ENCODE data around the gene PPARG. TPM values are rescaled to one million over a fixed set of nuclear protein-coding genes. Genes with fewer than 3 reads are reported as not detected.

The PPARG gene
- total and polyA plus RNA-seq, 10 of the 15 experiments (the other 5 are each of a cell fraction or from before 2014, with no cell fraction given) = 0.06 to 0.86 (median 0.12) TPM; not detected in 5

DNA sequence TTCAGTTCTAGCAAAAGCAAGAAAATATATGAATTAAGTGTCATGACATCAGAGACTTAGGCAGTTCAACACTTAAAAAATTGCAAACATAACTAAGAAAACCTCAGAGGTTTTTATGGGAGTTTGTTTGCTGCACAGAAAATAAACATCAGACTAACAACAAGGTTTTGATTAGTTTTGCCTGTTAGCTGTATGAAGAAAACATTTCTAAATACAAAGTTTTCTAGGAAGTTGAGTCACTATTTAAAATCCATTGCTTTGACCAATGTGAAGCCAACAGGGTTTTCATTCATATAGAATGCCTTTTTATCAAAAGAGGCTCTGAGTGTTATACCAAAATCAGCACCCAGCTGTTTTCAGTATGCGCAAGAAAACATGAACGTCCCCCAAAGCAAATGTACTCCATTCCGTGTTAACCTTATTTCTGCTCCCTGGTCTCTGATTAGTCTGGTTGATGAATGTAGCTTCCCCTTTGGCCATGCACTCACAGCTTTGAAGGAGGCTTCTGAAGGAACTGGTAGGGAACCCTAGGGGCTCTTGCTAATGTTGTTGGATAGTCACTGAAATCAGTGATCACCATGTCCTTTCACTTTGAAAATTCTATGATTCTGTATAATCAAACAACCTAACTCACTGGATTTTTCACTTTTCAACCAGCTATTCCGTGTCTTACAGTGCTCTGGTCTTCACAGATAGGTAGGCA is 105.8 kb downstream of the PPARG start:
- Histone ChIP-seq H3K4me3 (no peak overlapping the region), H3K4me1 (ENCODE audit: control insufficient read depth, insufficient read depth, low read length) (peaks cover 5% of the 10 kb centered on the region; the same call in 1 of the 2 replicates), H3K27me3 (replicated peaks in 1 of 2; ENCODE audit: control insufficient read depth in 2 of 2, insufficient read depth in 2 of 2, low read length in 1 of 2) (no peaks in the 10 kb centered on the region), H3K27ac (ENCODE audit: control insufficient read depth, insufficient read depth) (no peak overlapping the region), H4K20me1 (ENCODE audit: control insufficient read depth, insufficient read depth) (no peaks in the 10 kb centered on the region), H3K79me2 (ENCODE audit: control insufficient read depth, insufficient read depth, low read length) (no peaks in the 10 kb centered on the region), H3K4me2 (ENCODE audit: control insufficient read depth, insufficient read depth) (peak overlapping the region; percentile 53), H3K9ac (ENCODE audit: control insufficient read depth, insufficient read depth, low read length) (no peak overlapping the region), H3K9me3 (replicated peaks; ENCODE audit: control insufficient read depth, insufficient read depth, low read length) (no peaks in the 10 kb centered on the region), H3K36me3 (ENCODE audit: control insufficient read depth in 2 of 2, insufficient read depth in 2 of 2, low read length in 1 of 2) (no peaks in the 10 kb centered on the region), H2AFZ (ENCODE audit: control insufficient read depth, low read depth, low read length) (no peak overlapping the region)
- ChIA-PET SMC1A (ENCODE audit: uncharacterized antibody, unreplicated experiment) (interaction anchor here (0.8 to 2.2 kb wide), 9 partner anchors 10 to 209 kb away, joined by 3 to 7 read pairs (median 3); no protein-coding TSS in a partner anchor), CTCF (interaction anchor here (0.6 to 1.8 kb wide), 3 partner anchors 85 to 389 kb away, joined by 3 to 4 read pairs (median 4); no protein-coding TSS in a partner anchor), POLR2A (interaction anchor here (0.9 kb wide), 1 partner anchor 18 kb away, joined by 3 read pairs; no protein-coding TSS in a partner anchor), RAD21 (ENCODE audit: unreplicated experiment) (interaction anchor here (0.7 to 2.0 kb wide), 4 partner anchors 80 to 164 kb away, joined by 3 to 5 read pairs (median 3); no protein-coding TSS in a partner anchor)
- BruUV-seq (replicated peaks) = no TSS peak
- DNase-seq (ENCODE audit: low read depth, low spot score) = no peak
- in situ Hi-C loops (cut with MboI) (no loop called here), intact Hi-C loops (cut with micrococcal nuclease; ENCODE audit: unreplicated experiment) (no loop called here)
- TF ChIP-seq ETV6 (conservative IDR thresholded peaks at IDR 0.05 in 1 of 2, IDR thresholded peaks at IDR 0.05 in 1 of 2; ENCODE audit: borderline replicate concordance in 1 of 2, low read depth in 1 of 2) (no peak), NFYB (IDR thresholded peaks at IDR 0.05; ENCODE audit: insufficient read depth, low read depth, low read length) (no peak), NRF1 (conservative IDR thresholded peaks at IDR 0.05; ENCODE audit: low read depth, low read length) (no peak), ZZZ3 (IDR thresholded peaks at IDR 0.05; ENCODE audit: control insufficient read depth, insufficient read length, low read depth) (no peak), SRF (IDR thresholded peaks at IDR 0.05; ENCODE audit: low read depth in 2 of 2, low read length in 2 of 2) (no peak), CBX5 (IDR thresholded peaks at IDR 0.05; ENCODE audit: low read depth) (no peak), YY1 (IDR thresholded peaks at IDR 0.05; ENCODE audit: low read depth, low read length) (no peak), HCFC1 (IDR thresholded peaks at IDR 0.05; ENCODE audit: low read length) (no peak), SP1 (IDR thresholded peaks at IDR 0.05; ENCODE audit: low read depth, low read length) (no peak)
- TF ChIP-seq, protein P1, sequence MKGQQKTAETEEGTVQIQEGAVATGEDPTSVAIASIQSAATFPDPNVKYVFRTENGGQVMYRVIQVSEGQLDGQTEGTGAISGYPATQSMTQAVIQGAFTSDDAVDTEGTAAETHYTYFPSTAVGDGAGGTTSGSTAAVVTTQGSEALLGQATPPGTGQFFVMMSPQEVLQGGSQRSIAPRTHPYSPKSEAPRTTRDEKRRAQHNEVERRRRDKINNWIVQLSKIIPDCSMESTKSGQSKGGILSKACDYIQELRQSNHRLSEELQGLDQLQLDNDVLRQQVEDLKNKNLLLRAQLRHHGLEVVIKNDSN (IDR thresholded peaks at IDR 0.05; ENCODE audit: borderline replicate concordance, extremely low read length, insufficient read depth, low read depth, low read length) = no peak
- TF ChIP-seq, protein P2, sequence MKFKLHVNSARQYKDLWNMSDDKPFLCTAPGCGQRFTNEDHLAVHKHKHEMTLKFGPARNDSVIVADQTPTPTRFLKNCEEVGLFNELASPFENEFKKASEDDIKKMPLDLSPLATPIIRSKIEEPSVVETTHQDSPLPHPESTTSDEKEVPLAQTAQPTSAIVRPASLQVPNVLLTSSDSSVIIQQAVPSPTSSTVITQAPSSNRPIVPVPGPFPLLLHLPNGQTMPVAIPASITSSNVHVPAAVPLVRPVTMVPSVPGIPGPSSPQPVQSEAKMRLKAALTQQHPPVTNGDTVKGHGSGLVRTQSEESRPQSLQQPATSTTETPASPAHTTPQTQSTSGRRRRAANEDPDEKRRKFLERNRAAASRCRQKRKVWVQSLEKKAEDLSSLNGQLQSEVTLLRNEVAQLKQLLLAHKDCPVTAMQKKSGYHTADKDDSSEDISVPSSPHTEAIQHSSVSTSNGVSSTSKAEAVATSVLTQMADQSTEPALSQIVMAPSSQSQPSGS (IDR thresholded peaks at IDR 0.05; ENCODE audit: low read length) = no peak
- 25% methylated on average over 4 of the region's 4 CpGs for WGBS (ENCODE audit: insufficient coverage, insufficient replicate concordance, low lambda C conversion rate, missing lambda C conversion rate)
- peak; percentile 18 for ATAC-seq
- no peak for FAIRE-seq
